ENCODE results near the gene EIF4G3.

EIF4G3 gene

DNA sequence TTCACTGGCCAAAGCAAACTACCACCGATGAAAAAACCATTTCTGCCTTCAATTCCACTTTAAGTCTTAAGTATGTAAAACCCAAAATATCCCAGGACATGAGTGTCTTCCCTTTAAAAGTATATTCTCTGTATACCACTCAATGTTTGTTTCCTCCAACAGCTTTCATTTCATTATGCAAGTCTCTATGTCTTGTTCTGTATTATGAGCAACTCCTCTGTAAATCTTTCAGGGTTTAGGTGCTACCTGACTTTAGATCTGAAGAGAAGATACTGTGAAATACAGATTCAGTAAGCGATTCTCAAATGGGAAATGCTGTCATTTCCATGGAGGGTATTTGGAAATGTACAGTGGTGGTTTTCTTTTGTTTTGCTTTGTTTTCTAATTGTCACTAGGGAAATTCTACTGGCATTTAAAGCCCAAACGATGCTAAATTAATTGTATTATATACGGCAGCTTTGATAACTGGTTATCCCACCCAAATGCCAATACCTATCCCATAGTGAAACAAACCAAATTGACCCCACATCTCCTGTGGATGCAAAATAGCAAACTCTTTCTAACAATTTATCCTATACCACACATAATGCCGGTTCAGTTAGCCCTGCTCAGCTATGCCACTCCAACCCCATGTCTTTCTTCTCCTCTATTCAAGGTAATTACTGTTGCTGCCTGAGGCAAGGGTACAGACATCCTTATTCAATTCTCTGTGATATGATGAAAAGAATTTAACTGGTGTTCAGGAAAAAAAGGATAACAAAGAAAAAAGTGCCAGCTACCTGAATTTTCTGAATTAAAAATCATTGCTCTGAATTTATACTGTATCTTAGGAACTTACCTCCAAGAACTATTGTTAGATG lies 182.8 kb downstream of the EIF4G3 start:
- H3K36me3 ChIP-seq (ENCODE audit: insufficient read depth, low read length): no peaks in the 10 kb centered on the region; the same call in 1 of the 2 replicates
- no peaks in the 10 kb centered on the region for H3K9me3 ChIP-seq (ENCODE audit: low read depth, low read length)
- TF ChIP-seq FOXP2 (optimal IDR thresholded peaks at IDR 0.05; ENCODE audit: control extremely low read depth, extremely low read length, insufficient read depth): no peak
- TF ChIP-seq POLR2AphosphoS5 (IDR thresholded peaks at IDR 0.05; ENCODE audit: borderline replicate concordance, low read depth, low read length): no peak
- no peak for TF ChIP-seq EZH2 (IDR thresholded peaks at IDR 0.05)
- H3K4me3 ChIP-seq: no peak overlapping the region
- no peak for DNase-seq (ENCODE audit: low read depth, low spot score)
- H3K27ac ChIP-seq: peak overlapping the region; percentile 88; the same call in 1 of the 2 replicates
- no peak overlapping the region for H3K9ac ChIP-seq (ENCODE audit: insufficient read length)

- H3K9me3 ChIP-seq (ENCODE audit: low read depth, low read length): no peaks in the 10 kb centered on the region
- TF ChIP-seq FOXP2 (optimal IDR thresholded peaks at IDR 0.05; ENCODE audit: control extremely low read depth, extremely low read length, insufficient read depth) (no peak), POLR2AphosphoS5 (IDR thresholded peaks at IDR 0.05; ENCODE audit: borderline replicate concordance, low read depth, low read length) (no peak), EZH2 (IDR thresholded peaks at IDR 0.05) (no peak)
- H3K27ac ChIP-seq: peak overlapping the region; percentile 88
- DNase-seq (ENCODE audit: low read depth, low spot score): peak; percentile 24
- H3K4me3 ChIP-seq: peak overlapping the region; percentile 60
- H3K9ac ChIP-seq (ENCODE audit: insufficient read length): peak overlapping the region; percentile 39
- H3K36me3 ChIP-seq (ENCODE audit: insufficient read depth, low read length): no peaks in the 10 kb centered on the region; the same call in 1 of the 2 replicates
Observed at GRCh38 chr1:20992322-20993056, 184.2 kb downstream of the EIF4G3 start.

GRCh38 chr1:20988943-20989342 lies 187.8 kb downstream of the EIF4G3 start:
- no peak for TF ChIP-seq EZH2 (IDR thresholded peaks at IDR 0.05)
- no peak for TF ChIP-seq POLR2AphosphoS5 (IDR thresholded peaks at IDR 0.05; ENCODE audit: borderline replicate concordance, low read depth, low read length)
- TF ChIP-seq FOXP2 (optimal IDR thresholded peaks at IDR 0.05; ENCODE audit: control extremely low read depth, extremely low read length, insufficient read depth): no peak
- DNase-seq (ENCODE audit: low read depth, low spot score): no peak
- H3K4me3 ChIP-seq: no peak overlapping the region
- H3K9me3 ChIP-seq (ENCODE audit: low read depth, low read length): no peaks in the 10 kb centered on the region
- no peaks in the 10 kb centered on the region for H3K36me3 ChIP-seq (ENCODE audit: insufficient read depth, low read length)
- H3K27ac ChIP-seq: no peak overlapping the region
- H3K9ac ChIP-seq (ENCODE audit: insufficient read length): no peak overlapping the region

GRCh38 chr1:20987831-20988825 lies 188.6 kb downstream of the EIF4G3 start:
- Histone ChIP-seq H3K9me3 (ENCODE audit: low read depth, low read length) (no peaks in the 10 kb centered on the region), H3K9ac (ENCODE audit: insufficient read length) (no peak overlapping the region), H3K27ac (peak overlapping the region; percentile 32; the same call in 1 of the 2 replicates), H3K4me3 (no peak overlapping the region), H3K36me3 (ENCODE audit: insufficient read depth, low read length) (no peaks in the 10 kb centered on the region)
- no peak for DNase-seq (ENCODE audit: low read depth, low spot score)
- TF ChIP-seq EZH2 (IDR thresholded peaks at IDR 0.05): no peak
- no peak for TF ChIP-seq FOXP2 (optimal IDR thresholded peaks at IDR 0.05; ENCODE audit: control extremely low read depth, extremely low read length, insufficient read depth)
- TF ChIP-seq POLR2AphosphoS5 (IDR thresholded peaks at IDR 0.05; ENCODE audit: borderline replicate concordance, low read depth, low read length): no peak

DNA sequence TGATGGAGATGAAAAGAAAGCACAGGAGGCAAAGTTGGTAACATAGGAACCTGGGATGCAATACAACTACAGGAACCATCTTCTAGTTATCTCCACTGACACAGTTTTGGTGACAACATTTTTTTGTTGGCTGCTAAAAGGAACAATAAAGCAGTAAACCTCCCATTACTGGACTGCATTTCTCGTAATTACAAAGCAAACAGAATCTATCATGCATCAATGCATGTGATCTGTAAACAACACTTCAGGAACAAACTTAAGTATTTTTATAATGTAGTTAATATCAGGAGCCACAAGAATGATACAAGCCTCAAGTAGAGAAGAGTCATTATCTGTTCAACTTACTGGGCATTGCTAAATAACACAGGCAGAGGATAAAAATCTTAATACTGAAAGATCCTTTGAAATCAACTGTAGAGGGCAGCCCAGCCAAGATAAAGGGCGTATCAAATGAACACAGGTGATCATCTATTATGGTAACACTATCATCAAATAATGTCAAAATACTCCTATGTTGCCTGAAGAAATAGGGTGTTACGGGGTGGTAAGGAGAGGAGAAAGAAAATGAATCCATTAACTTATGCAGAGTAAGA lies 193.3 kb downstream of the EIF4G3 start:
- H3K36me3 ChIP-seq (ENCODE audit: insufficient read depth, low read length): peaks cover 5% of the 10 kb centered on the region
- H3K27ac ChIP-seq: no peak overlapping the region
- H3K9me3 ChIP-seq (ENCODE audit: low read depth, low read length): no peaks in the 10 kb centered on the region
- TF ChIP-seq FOXP2 (optimal IDR thresholded peaks at IDR 0.05; ENCODE audit: control extremely low read depth, extremely low read length, insufficient read depth) (no peak), POLR2AphosphoS5 (IDR thresholded peaks at IDR 0.05; ENCODE audit: borderline replicate concordance, low read depth, low read length) (no peak), EZH2 (IDR thresholded peaks at IDR 0.05) (no peak)
- no peak overlapping the region for H3K4me3 ChIP-seq
- H3K9ac ChIP-seq (ENCODE audit: insufficient read length): no peak overlapping the region
- DNase-seq (ENCODE audit: low read depth, low spot score): no peak

GRCh38 chr1:20982316-20982715 lies 194.4 kb downstream of the EIF4G3 start:
- H3K9ac ChIP-seq (ENCODE audit: insufficient read length): no peak overlapping the region
- H3K9me3 ChIP-seq (ENCODE audit: low read depth, low read length): no peaks in the 10 kb centered on the region
- DNase-seq (ENCODE audit: low read depth, low spot score): no peak
- H3K36me3 ChIP-seq (ENCODE audit: insufficient read depth, low read length): peaks cover 5% of the 10 kb centered on the region
- no peak overlapping the region for H3K4me3 ChIP-seq
- H3K27ac ChIP-seq: peak overlapping the region; percentile 58
- TF ChIP-seq POLR2AphosphoS5 (IDR thresholded peaks at IDR 0.05; ENCODE audit: borderline replicate concordance, low read depth, low read length): no peak
- no peak for TF ChIP-seq EZH2 (IDR thresholded peaks at IDR 0.05)
- TF ChIP-seq FOXP2 (optimal IDR thresholded peaks at IDR 0.05; ENCODE audit: control extremely low read depth, extremely low read length, insufficient read depth): no peak

DNA sequence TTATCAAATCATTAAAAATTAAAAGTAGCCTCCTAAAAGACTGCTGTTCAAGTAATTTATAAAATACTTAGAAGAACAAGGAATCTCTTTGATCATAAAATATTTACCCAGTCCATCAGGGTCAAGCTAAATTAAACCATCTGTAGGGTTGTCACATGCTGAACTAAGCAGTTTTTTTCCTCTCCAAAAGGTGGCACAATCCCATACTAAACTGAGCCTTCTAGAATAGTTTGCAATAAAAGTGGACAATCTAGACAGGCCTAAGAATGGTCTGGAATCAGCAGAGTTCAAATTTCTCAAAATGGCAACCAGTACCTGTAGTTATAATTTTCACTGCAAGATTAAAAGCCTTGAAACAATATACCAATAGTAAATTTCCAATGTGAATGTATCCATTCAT lies 194.8 kb downstream of the EIF4G3 start:
- H3K36me3 ChIP-seq (ENCODE audit: insufficient read depth, low read length): peaks cover 5% of the 10 kb centered on the region
- no peak overlapping the region for H3K4me3 ChIP-seq
- peak overlapping the region; percentile 58; the same call in 1 of the 2 replicates for H3K27ac ChIP-seq
- no peak for TF ChIP-seq FOXP2 (optimal IDR thresholded peaks at IDR 0.05; ENCODE audit: control extremely low read depth, extremely low read length, insufficient read depth)
- no peak overlapping the region for H3K9ac ChIP-seq (ENCODE audit: insufficient read length)
- DNase-seq (ENCODE audit: low read depth, low spot score): no peak
- no peaks in the 10 kb centered on the region for H3K9me3 ChIP-seq (ENCODE audit: low read depth, low read length)

All from SK-N-MC (cell line).